Body of pancreas (tissue), 4 donors: ENCODE results near the gene VEZT. TPM values are rescaled to one million over a fixed set of nuclear protein-coding genes. Genes with fewer than 3 reads are reported as not detected.

Experiments used
- ATAC-seq: fragments of 150-250 bp; one replicate; pipeline ENCODE4 v1.9.1; 2016
- DNase-seq, 4 donors: peaks; one replicate each; pipeline ENCODE4 v3.0.0-alpha.2; 2019
- H3K27ac ChIP-seq, 4 donors: fragments of 200-600 bp; sonication (generic); 1 replicate in 3 of 4; 2 replicates in 1 of 4; pipeline versions ENCODE4 v1.5.1 to v1.6.1; 2016 to 2019; ENCODE audit warnings: mild to moderate bottlenecking in 1 of 4, mixed read lengths in 1 of 4, moderate library complexity in 1 of 4
- H3K27me3 ChIP-seq, 2 donors: fragments of 200-600 bp; sonication (generic); one replicate each; pipeline ENCODE4 v1.6.0; 2016; ENCODE audit warnings: mild to moderate bottlenecking in 1 of 2
- H3K36me3 ChIP-seq, 2 donors: fragments of 200-600 bp; sonication (generic); replicated peaks in 1 of 2; 2 replicates each; pipeline ENCODE4 v1.5.1; 2016; ENCODE audit warnings: low read depth in 2 of 2; ENCODE audit not compliant: insufficient read depth in 1 of 2
- H3K4me1 ChIP-seq: fragments of 200-600 bp; sonication (generic); one replicate; pipeline ENCODE4 v1.6.0; 2016
- H3K4me3 ChIP-seq, 2 donors: fragments of 200-600 bp; sonication (generic); 1 replicate in 1 of 2; 2 replicates in 1 of 2; pipeline ENCODE4 v1.5.1; 2016 to 2019
- H3K9me3 ChIP-seq, 3 donors: fragments of 200-600 bp; sonication (generic); 1 replicate in 2 of 3; 2 replicates in 1 of 3; pipeline ENCODE4 v1.5.1; 2016
- CTCF ChIP-seq, 7 experiments: fragments of 450-650 bp in 4 of 7; fragments of 200-600 bp in 3 of 7; sonication (generic) in 3 of 7; IDR thresholded peaks; one replicate each; pipeline ENCODE4 v1.5.1; 2016 to 2019; ENCODE audit warnings: antibody characterized with exemption in 7 of 7
- POLR2A ChIP-seq, 3 donors: fragments of 450-650 bp; IDR thresholded peaks; one replicate each; pipeline ENCODE4 v1.6.1; 2016; ENCODE audit warnings: antibody characterized with exemption in 3 of 3, mild to moderate bottlenecking in 2 of 3
- WGBS, 2 donors: methylation state at CpG; one replicate each; pipeline ENCODE4 v1.1.5; 2017; 5-methylcytosine and 5-hydroxymethylcytosine counted together
- intact Hi-C: fragments of 100-400 bp; cut with DNase I; formaldehyde crosslinking; loops from one replicate; pipeline ENCODE4 v1.15.1; 2023
- total RNA-seq, 2 donors: library from RNA; depleted of rRNA; stranded (reverse); fragments of >200 nt; gene quantifications; one replicate each; pipeline ENCODE4 v1.1.0, GENCODE V29; 2016

Gene VEZT
- total RNA-seq, 2 donors from 2014 or later, result 50.8 to 56.4 TPM

DNA sequence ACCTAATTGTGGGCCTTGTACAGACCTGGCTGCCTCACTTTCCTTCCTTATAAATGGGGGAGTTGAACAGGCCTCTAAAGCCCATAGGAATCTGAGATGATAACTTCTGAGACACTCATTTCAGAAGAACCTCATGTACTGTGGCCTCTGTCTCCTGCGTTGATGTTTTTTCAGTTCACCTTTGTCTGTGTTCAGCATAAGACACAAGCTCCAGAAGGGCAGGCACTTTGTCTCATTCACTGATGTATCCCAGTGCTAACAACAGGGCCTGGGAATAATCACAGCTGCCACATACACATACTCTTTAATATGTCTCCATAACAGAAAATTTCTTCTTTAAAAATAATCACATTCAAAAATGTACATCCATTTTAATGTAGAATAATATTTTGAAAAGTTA is 3.7 kb upstream of the VEZT start:
- intact Hi-C loops, result no loop called here
- H3K9me3 ChIP-seq, result no peaks in the 10 kb centered on the region
- no peaks in the 10 kb centered on the region for H3K27me3 ChIP-seq
- H3K4me3 ChIP-seq, result no peak overlapping the region
- 36 to 48% methylated on average over 1 of the region's 1 CpG for WGBS, 2 donors
- no peaks in the 10 kb centered on the region for H3K36me3 ChIP-seq
- ATAC-seq (no peak), DNase-seq (peak; percentile 66 to 80 (median 78))
- peak overlapping the region; percentile 43 to 76 (median 72) for H3K27ac ChIP-seq
- H3K4me1 ChIP-seq, result peaks cover 32% of the 10 kb centered on the region
- TF ChIP-seq CTCF (IDR thresholded peaks at IDR 0.05), result no peak
- TF ChIP-seq POLR2A (IDR thresholded peaks at IDR 0.05), result no peak

DNA sequence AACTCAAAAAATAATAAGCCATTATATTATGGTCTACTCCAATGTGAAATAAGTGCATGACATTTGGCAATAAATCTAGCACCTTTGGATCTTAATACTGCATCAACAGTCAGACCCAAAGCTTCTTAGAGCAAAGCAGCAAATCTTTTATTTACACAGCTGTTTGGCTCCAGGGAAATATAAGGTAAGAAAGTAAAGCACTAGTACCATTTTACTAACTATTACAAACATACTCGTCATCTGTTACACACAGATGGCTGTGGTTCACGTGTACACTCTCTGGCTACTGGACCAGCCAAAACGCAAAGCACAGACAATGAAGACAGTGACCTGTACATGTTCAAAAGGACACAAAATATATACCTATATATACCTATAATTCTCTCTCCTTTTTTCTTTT is 3.1 kb upstream of the VEZT start:
- WGBS, 2 donors, result 37 to 47% methylated on average over 3 of the region's 3 CpGs
- H3K9me3 ChIP-seq, result no peaks in the 10 kb centered on the region
- intact Hi-C loops, result no loop called here
- H3K27me3 ChIP-seq, result no peaks in the 10 kb centered on the region
- peaks cover 33% of the 10 kb centered on the region for H3K4me1 ChIP-seq
- H3K4me3 ChIP-seq, result no peak overlapping the region
- ATAC-seq, result no peak
- H3K36me3 ChIP-seq, result no peaks in the 10 kb centered on the region
- DNase-seq, result peak in 3 of 4 donors; percentile 25 to 39 (median 31)
- TF ChIP-seq POLR2A (IDR thresholded peaks at IDR 0.05) (no peak), CTCF (IDR thresholded peaks at IDR 0.05) (no peak)
- H3K27ac ChIP-seq, result peak overlapping the region; percentile 43 to 76 (median 72)

DNA sequence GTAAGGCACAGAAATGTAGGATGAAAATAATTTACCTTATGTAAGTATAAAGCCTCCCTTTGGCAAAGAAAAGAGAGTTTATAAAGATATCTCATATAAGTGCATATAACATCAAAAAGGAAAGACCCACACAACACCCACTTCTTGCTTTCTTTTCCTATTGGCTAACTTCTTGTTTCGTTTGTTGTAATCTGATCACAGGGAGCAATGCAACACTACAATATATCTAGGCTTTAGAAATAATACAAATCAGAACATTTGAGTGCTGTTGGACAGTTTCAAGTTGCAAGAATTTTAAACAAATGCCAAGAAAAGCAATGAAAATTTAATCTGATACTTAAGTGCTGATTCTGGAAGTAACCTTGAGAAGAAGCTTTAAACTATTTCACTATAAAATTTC is 1.7 kb upstream of the VEZT start:
- Histone ChIP-seq H3K4me1 (peaks cover 41% of the 10 kb centered on the region), H3K27ac (peak overlapping the region in 3 of 4 donors; percentile 94 to 96 (median 94)), H3K9me3 (no peaks in the 10 kb centered on the region), H3K36me3 (no peaks in the 10 kb centered on the region), H3K27me3 (no peaks in the 10 kb centered on the region), H3K4me3 (peak overlapping the region in 1 of 2 donors; percentile 77)
- WGBS, 2 donors, result 6 to 7% methylated on average over 1 of the region's 1 CpG
- ATAC-seq, result no peak
- DNase-seq, result no peak
- intact Hi-C loops, result no loop called here
- no peak for TF ChIP-seq CTCF (IDR thresholded peaks at IDR 0.05)
- TF ChIP-seq POLR2A (IDR thresholded peaks at IDR 0.05), result peak in 1 of 3 donors; percentile 5

GRCh38 chr12:95216711-95217376 is 763 bp upstream of the VEZT start:
- 0 to 1% methylated on average over 28 to 44 of the region's 45 CpGs for WGBS, 2 donors
- Histone ChIP-seq H3K36me3 (no peaks in the 10 kb centered on the region), H3K9me3 (no peaks in the 10 kb centered on the region), H3K4me3 (peak overlapping the region; percentile 77 to 82), H3K27ac (peak overlapping the region; percentile 83 to 96 (median 94)), H3K27me3 (no peaks in the 10 kb centered on the region), H3K4me1 (peaks cover 41% of the 10 kb centered on the region)
- TF ChIP-seq CTCF (IDR thresholded peaks at IDR 0.05) (no peak), POLR2A (IDR thresholded peaks at IDR 0.05) (no peak)
- ATAC-seq, result peak; percentile 15
- no peak for DNase-seq
- intact Hi-C loops, result no loop called here
